HG02852 (cell line): ENCODE measurements around the gene FBXO34.

Source experiments
- ATAC-seq: cut with Tn5 transposase; IDR thresholded peaks from one replicate; pipeline ENCODE4 v1.9.1; 2021; ENCODE audit warnings: mild to moderate bottlenecking, moderate library complexity; ENCODE audit not compliant: unreplicated experiment

FBXO34 gene

DNA sequence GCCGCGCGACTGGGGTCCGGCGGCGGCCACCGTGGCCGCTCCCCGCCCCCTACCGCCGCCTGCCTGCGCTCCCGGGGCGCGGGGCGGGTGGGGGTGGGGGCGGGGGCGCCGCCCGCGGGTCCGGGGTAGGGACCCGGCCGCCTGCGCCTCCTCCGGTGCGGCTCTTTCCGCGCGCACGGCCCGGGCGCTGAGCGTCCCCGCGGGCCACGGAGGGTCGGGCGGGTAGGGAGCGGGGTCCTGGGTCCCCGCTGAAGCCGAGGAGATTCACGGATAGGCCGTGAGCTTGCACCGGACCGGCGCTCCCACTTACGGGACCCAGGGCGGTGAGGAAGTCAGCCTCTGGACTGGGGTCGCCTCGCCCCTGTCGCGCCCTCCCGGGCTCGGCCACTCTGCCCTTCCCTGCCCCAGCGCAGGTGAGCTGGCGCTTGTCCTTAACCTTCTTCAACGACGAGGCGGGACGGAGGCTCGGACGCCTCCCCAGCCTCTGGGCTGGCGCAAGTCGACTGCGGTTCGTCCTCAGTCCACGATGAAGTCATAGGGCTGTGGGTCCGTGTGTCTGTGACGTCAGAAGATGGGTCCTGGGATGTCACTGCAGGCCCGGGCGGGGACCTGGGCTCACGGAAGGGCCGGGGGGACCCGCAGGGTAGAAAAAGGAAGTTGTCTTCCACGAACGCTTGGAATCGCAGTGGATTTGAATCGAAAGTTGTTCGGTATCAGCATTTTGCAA, 514 bp downstream of the FBXO34 start:
- peak; percentile 42 for ATAC-seq

GRCh38 chr14:55272387-55272786, 1.2 kb downstream of the FBXO34 start:
- ATAC-seq, result no peak

DNA sequence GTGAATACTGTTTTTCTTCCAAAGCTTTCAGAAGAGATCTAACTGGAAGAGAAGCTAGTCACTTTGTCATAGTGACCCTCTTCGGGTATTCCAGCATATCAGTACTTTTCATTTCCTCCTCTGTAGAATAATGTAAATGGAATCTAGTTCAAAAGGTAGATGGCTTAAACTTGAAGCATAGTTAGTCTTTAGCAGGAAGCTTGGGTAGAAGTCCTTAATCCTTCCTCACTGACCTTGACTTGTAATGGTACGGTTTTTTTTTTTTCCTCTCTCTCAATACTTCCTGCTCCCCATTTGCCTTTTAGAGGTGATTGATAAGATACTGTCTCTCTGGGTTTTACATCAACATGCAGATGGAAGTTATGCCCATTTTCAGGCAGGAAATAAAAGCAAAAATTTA, 1.7 kb downstream of the FBXO34 start:
- ATAC-seq, result no peak

DNA sequence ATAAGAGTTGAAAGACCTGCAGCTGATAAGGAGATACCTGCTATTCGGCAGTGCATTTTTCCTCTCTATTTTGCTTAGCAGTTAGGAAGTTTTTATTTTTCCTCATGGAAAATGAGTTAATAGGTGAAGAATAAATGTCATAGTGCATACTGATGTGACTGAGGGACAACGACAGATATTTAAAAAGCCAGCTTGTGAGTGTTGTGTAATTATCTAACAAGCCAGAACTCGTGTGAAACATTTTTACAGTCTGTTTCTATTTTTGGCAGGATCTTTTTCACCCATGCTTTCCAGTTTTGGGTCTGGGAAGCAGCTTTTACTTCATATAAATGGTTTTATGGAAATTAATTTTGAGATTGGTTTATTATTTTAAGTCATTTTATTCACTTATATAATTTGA, 2.9 kb downstream of the FBXO34 start:
- ATAC-seq, result no peak

GRCh38 chr14:55274751-55275150, 3.5 kb downstream of the FBXO34 start:
- no peak for ATAC-seq

- ATAC-seq, result no peak
Observed at GRCh38 chr14:55276736-55277135, 5.5 kb downstream of the FBXO34 start.

DNA sequence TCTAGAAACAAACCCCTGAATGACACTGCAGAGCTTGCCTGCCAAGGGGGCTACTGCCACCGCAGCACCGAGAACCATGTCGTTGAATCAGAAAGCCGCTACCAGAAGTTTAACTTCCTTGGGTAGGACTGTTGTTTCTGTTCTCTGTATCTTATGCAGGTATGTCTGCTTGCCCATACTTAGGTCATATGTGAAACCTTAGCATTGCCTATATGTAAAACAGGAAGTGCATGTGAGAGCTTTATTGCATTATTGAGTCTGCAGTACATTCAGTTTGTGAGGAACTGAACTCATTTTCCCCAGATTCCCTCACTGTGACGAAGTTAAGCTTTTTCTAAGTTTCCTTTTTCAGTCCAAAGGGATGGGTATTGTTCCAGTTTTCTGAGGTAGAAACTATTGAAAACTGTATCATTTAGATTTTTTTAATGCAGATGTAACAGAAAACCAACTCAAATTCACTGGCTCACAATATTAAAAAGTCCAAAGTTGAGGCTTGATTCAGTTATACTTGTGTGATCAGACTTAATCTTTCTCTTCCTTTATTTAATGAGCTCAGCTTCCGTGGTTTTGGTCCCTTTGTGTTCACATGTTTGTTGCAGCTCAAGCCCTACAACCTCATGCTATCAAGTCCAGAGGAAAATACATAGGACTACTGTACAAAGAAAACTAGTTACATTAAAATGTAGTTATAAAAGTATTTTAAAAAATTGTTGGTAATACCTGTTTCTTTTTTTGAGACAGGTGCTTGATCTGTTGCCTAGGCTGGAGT, 6.9 kb downstream of the FBXO34 start:
- ATAC-seq, result peak; percentile 89

DNA sequence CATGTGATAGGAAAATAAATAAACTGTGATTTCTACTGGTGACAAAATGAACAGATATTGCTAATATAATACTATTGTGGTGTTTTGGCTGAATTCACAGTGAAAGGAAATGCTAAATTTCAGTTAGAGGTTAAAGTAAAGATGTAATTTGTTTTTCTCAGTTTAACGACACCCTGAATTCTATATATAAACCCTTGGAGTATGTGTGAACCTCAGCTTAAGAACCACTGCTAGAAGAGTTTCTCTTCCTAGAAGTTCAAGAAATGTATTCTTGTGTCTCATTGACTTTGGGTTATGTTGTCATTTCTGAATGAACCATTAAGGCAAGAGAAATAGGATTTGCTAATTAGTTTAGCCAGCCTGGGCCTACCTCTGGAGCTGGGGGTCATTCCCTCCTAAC, 8.2 kb downstream of the FBXO34 start:
- peak; percentile 43 for ATAC-seq

- no peak for ATAC-seq
Observed at GRCh38 chr14:55281316-55281839, 10.2 kb downstream of the FBXO34 start.

DNA sequence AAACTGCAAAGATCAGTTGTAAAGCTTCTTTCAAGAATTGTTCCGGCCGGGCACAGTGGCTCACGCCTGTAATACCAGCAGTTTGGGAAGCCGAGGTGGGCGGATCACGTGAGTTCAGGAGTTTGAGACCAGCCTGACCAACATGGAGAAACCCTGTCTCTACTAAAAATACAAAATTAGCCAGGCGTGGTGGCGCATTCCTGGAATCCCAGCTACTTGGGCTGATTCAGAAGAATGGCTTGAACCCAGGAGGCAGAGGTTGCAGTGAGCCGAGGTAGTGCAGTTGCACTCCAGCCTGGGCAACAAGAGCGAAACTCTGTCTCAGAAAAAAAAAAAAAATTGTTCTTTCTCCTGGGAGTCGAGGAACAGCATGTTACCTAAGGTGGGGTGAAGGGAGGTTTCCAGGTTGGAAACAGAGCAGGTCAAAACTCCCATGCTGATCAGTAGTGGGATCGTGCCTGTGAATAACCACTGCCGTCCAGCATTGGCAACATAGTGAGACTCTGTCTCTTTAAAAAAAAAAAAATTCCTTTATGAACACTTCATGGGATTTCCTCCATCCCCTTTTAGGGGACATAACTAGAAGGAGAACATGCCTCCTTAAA, 13.9 kb downstream of the FBXO34 start:
- ATAC-seq, result no peak

GRCh38 chr14:55288439-55288838, 17.2 kb downstream of the FBXO34 start:
- ATAC-seq, result no peak

GRCh38 chr14:55291480-55292081, 20.4 kb downstream of the FBXO34 start:
- ATAC-seq, result no peak

DNA sequence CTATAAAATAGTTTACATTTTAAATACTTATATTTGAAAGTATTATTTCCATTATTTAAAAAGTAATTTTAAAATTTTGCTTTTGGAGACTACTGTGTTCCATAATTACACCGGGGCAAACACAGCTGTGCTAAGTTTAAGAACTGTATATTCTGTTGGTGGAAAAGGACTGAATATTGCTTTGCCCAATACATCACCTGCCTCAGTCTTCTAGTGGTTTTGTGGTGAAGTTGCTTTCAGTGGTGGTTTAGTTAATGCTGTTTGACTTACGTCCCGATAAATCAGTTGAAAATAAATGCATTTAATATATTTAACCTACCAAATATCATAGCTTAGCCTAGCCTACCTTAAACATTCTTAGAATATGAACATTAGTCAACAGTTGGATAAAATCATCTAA, 23.4 kb downstream of the FBXO34 start:
- no peak for ATAC-seq

- ATAC-seq, result peak; percentile 47
Observed at GRCh38 chr14:55297611-55298499, 26.6 kb downstream of the FBXO34 start.

- no peak for ATAC-seq
Observed at GRCh38 chr14:55298500-55298822, 27.2 kb downstream of the FBXO34 start.

GRCh38 chr14:55301437-55302121, 30.4 kb downstream of the FBXO34 start:
- ATAC-seq, result peak; percentile 57

DNA sequence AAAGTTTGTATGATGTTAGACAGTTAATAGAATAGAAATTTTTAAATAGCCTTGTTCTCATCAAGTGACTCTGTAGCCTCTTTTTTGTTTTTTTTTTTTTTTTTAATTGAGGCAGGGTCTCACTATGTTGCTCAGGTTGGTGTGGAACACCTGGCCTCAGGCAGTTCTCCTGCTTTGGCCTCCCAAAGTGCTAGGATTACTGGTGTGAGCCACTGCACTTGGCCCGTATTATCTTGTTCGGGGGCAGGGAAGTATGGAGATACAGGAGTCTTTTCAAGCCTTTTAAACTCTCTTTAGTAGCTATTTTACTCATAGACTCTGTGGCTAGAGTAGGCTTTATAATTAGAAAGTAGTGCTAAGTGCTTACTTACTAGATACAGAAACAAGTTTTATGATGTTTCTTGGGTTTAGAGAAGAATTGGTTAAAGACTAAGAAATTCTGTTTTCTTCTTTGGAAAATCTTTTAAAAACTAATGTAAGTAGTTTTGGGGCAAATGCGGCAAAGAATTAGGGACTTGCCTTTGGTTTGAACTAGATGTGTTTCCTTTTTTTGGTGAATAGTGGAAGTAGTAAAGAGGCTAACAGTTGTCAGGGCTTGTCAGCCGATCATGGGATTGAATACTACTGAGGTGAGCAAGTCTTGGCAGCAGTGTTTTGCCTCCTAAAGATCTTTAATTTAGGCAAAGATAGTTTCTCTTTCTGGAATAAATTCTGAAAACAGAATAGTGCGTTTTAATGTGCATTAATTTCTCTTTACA, 31.3 kb downstream of the FBXO34 start:
- ATAC-seq, result peak; percentile 48

GRCh38 chr14:55303125-55303499, 31.9 kb downstream of the FBXO34 start:
- ATAC-seq, result no peak

DNA sequence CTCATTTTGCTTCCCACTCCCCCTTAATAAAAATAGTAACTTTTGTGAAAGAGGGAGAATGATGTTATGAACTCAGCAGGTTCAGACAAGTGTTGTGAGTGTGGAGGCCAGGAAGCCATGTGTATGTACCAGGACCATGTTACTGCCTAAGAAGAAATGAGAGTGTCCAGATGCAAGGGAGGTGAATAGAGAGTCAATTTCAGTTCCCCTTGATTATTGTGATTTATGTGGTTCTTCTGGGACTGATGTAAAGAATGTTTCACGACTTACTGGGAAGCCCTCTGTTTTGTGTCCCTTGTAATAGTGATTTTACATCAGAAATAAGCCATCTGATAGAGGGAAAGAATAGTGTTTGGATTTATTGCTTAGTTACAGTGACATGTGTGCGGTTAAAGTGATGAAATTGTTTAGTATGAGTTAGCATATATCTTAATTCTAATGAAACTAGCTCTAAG, 32.5 kb downstream of the FBXO34 start:
- ATAC-seq, result peak; percentile 49
